HepG2 (cell line): Measurements from ENCODE around the gene BACH1. TPM values are rescaled to one million over a fixed set of nuclear protein-coding genes. Genes with fewer than 3 reads are reported as not detected.

Source experiments
- BATF2 ChIP-seq: sonication (generic); formaldehyde crosslinking; IDR thresholded peaks from 2 replicates; pipeline ENCODE4 v1.8.0; 2022; ENCODE audit warnings: mild to moderate bottlenecking, missing genetic modification reagents, moderate library complexity
- FOXC1 ChIP-seq: sonication (generic); formaldehyde crosslinking; IDR thresholded peaks from 2 replicates; pipeline ENCODE4 v1.8.0; 2022; ENCODE audit warnings: mild to moderate bottlenecking, missing genetic modification reagents, borderline replicate concordance
- FOXO4 ChIP-seq: sonication (generic); formaldehyde crosslinking; conservative IDR thresholded peaks from 2 replicates; pipeline ENCODE4 v1.8.1; 2023; ENCODE audit warnings: missing genetic modification reagents
- GMEB1 ChIP-seq: sonication (generic); formaldehyde crosslinking; IDR thresholded peaks from 2 replicates; pipeline ENCODE4 v1.5.1; 2020; ENCODE audit warnings: missing genetic modification reagents, mild to moderate bottlenecking, borderline replicate concordance
- IRF9 ChIP-seq: sonication (generic); formaldehyde crosslinking; IDR thresholded peaks from 2 replicates; pipeline ENCODE4 v1.8.0; 2022; ENCODE audit warnings: missing genetic modification reagents, mild to moderate bottlenecking, borderline replicate concordance
- KAT2B ChIP-seq: fragments of 150-350 bp; IDR thresholded peaks from 2 replicates; pipeline ENCODE4 v1.6.1; 2014; ENCODE audit warnings: low read depth, low read length, borderline replicate concordance
- KDM2A ChIP-seq: sonication (generic); formaldehyde crosslinking; IDR thresholded peaks from 2 replicates; pipeline ENCODE4 v1.4.0; 2020; ENCODE audit warnings: low read depth, missing genetic modification reagents, borderline replicate concordance
- PCBP2 ChIP-seq: fragments of 200-400 bp; formaldehyde crosslinking; optimal IDR thresholded peaks from 2 replicates; pipeline ENCODE3; 2018; ENCODE audit warnings: low read length, low read depth; ENCODE audit not compliant: poor library complexity, severe bottlenecking
- REL ChIP-seq: sonication (generic); formaldehyde crosslinking; conservative IDR thresholded peaks from 2 replicates; pipeline ENCODE4 v1.8.0; 2022; ENCODE audit warnings: mild to moderate bottlenecking, missing genetic modification reagents, moderate library complexity
- SALL2 ChIP-seq: sonication (generic); formaldehyde crosslinking; IDR thresholded peaks from 2 replicates; pipeline ENCODE4 v1.8.1; 2023; ENCODE audit warnings: mild to moderate bottlenecking, missing genetic modification reagents, inconsistent platforms
- SP2 ChIP-seq: sonication (generic); formaldehyde crosslinking; IDR thresholded peaks from 2 replicates; pipeline ENCODE4 v1.5.1; 2020; ENCODE audit warnings: mild to moderate bottlenecking, missing genetic modification reagents
- SUZ12 ChIP-seq: fragments of 150-350 bp; IDR thresholded peaks from 2 replicates; pipeline ENCODE4 v1.6.1; 2014; ENCODE audit warnings: low read depth, low read length
- TCF12 ChIP-seq, 2 experiments: fragments of 450-650 bp in 1 of 2; sonication (generic) in 1 of 2; formaldehyde crosslinking in 1 of 2; IDR thresholded peaks; 2 replicates each; pipeline versions ENCODE4 v1.6.1 to v1.8.0; 2017 to 2022; ENCODE audit warnings: antibody characterized with exemption in 1 of 2, mild to moderate bottlenecking in 1 of 2, missing genetic modification reagents in 1 of 2, moderate library complexity in 1 of 2
- XBP1 ChIP-seq: sonication (generic); formaldehyde crosslinking; IDR thresholded peaks from 2 replicates; pipeline ENCODE4 v1.5.0; 2020; ENCODE audit warnings: missing genetic modification reagents
- ZKSCAN8 ChIP-seq: IDR thresholded peaks from 2 replicates; pipeline ENCODE4 v1.6.1; 2016; ENCODE audit warnings: borderline replicate concordance, missing genetic modification reagents, missing compliant biosample characterization
- ZNF101 ChIP-seq: sonication (generic); formaldehyde crosslinking; IDR thresholded peaks from 2 replicates; pipeline ENCODE4 v1.4.0; 2020; ENCODE audit warnings: mild to moderate bottlenecking, low read depth, missing genetic modification reagents, borderline replicate concordance
- ZNF274 ChIP-seq: sonication (generic); formaldehyde crosslinking; IDR thresholded peaks from 2 replicates; pipeline ENCODE4 v1.5.1; 2020; ENCODE audit warnings: mild to moderate bottlenecking, missing genetic modification reagents
- ZNF430 ChIP-seq: sonication (generic); formaldehyde crosslinking; IDR thresholded peaks from 2 replicates; pipeline ENCODE4 v1.9.0; 2021; ENCODE audit warnings: mild to moderate bottlenecking, missing genetic modification reagents
- ZNF547 ChIP-seq: sonication (generic); formaldehyde crosslinking; IDR thresholded peaks from 2 replicates; pipeline ENCODE4 v1.5.1; 2020; ENCODE audit warnings: mild to moderate bottlenecking, missing genetic modification reagents
- ZNF550 ChIP-seq: sonication (generic); formaldehyde crosslinking; IDR thresholded peaks from 2 replicates; pipeline ENCODE4 v1.4.0; 2020; ENCODE audit warnings: mild to moderate bottlenecking, missing genetic modification reagents, borderline replicate concordance
- ZNF761 ChIP-seq: sonication (generic); formaldehyde crosslinking; conservative IDR thresholded peaks from 2 replicates; pipeline ENCODE4 v1.4.0; 2020; ENCODE audit warnings: mild to moderate bottlenecking, missing genetic modification reagents
- ZNF775 ChIP-seq: sonication (generic); formaldehyde crosslinking; IDR thresholded peaks from 2 replicates; pipeline ENCODE4 v1.4.0; 2020; ENCODE audit warnings: missing genetic modification reagents, mild to moderate bottlenecking, moderate library complexity, borderline replicate concordance
- ZNF891 ChIP-seq: sonication (generic); formaldehyde crosslinking; IDR thresholded peaks from 2 replicates; pipeline ENCODE4 v1.5.0; 2020; ENCODE audit warnings: mild to moderate bottlenecking, missing genetic modification reagents
- polyA plus RNA-seq, 8 experiments: library from polyadenylated mRNA; depleted of rRNA in 3 of 8; stranded (reverse) in 7 of 8; unstranded in 1 of 8; fragments of >200 nt; fragmentation: Illumina TruSeq in 4 of 8; extraction: Trizol in 4 of 8; gene quantifications; 2 replicates each; pipeline versions ENCODE4 v1.2.1 to v1.2.3, GENCODE V29; 2011 to 2016; ENCODE audit warnings: low read depth in 4 of 8, missing spikeins in 1 of 8, mixed read lengths in 1 of 8; ENCODE audit not compliant: insufficient read depth in 1 of 8
- total RNA-seq, 5 experiments: library from RNA; depleted of rRNA; stranded (reverse); fragments of >200 nt; fragmentation: Illumina TruSeq; extraction: Trizol; gene quantifications; 2 replicates each; pipeline ENCODE4 v1.2.3, GENCODE V29; 2016; ENCODE audit warnings: low read depth in 1 of 5

BACH1 gene
- total and polyA plus RNA-seq, 2 of the 13 experiments (the other 11 are each of a cell fraction or from before 2014, with no cell fraction given), result 16.5 to 51.7 TPM

GRCh38 chr21:29299046-29299915 is 559 bp downstream of the BACH1 start (continued):
- no peak for TF ChIP-seq FOXO4 (CRISPR knock-in tag)
- no peak for TF ChIP-seq ZNF101 (CRISPR knock-in tag)
- peak; percentile 86 for TF ChIP-seq REL
- TF ChIP-seq ZNF761 (CRISPR knock-in tag), result no peak; the same call in 1 of the 2 replicates
- TF ChIP-seq BATF2, result peak; percentile 58; the same call in 1 of the 2 replicates
- no peak for TF ChIP-seq ZNF550
- no peak for TF ChIP-seq KAT2B
- no peak for TF ChIP-seq ZNF547 (CRISPR knock-in tag)
- TF ChIP-seq FOXC1 (CRISPR knock-in tag), result no peak
- TF ChIP-seq ZNF775 (CRISPR knock-in tag), result no peak
- no peak for TF ChIP-seq TCF12 (IDR thresholded peaks at IDR 0.05)
- no peak for TF ChIP-seq TCF12 (CRISPR knock-in tag; IDR thresholded peaks at IDR 0.05)
- TF ChIP-seq ZNF430, result peak; percentile 36; the same call in 1 of the 2 replicates
- 0 out of 2 replicates have a peak, but pooled peaks have one; percentile 65 for TF ChIP-seq ZNF274 (CRISPR knock-in tag)
- no peak for TF ChIP-seq SALL2 (CRISPR knock-in tag)
- no peak for TF ChIP-seq IRF9 (CRISPR knock-in tag)
- no peak for TF ChIP-seq PCBP2
- TF ChIP-seq ZNF891, result no peak
- no peak for TF ChIP-seq SUZ12
- no peak for TF ChIP-seq XBP1 (CRISPR knock-in tag)
- peak; percentile 60; the same call in 1 of the 2 replicates for TF ChIP-seq KDM2A (CRISPR knock-in tag)
- TF ChIP-seq ZKSCAN8, result no peak
- TF ChIP-seq GMEB1 (CRISPR knock-in tag), result peak; percentile 27; the same call in 1 of the 2 replicates
- TF ChIP-seq SP2, result peak; percentile 19; the same call in 1 of the 2 replicates
